Fibroblast of skin of abdomen (primary cell): ENCODE data around the gene CLIC3.

Source experiments
- DNase-seq: peaks from one replicate; pipeline ENCODE4 v3.0.0-alpha.2; 2013

CLIC3 gene

GRCh38 chr9:137030538-137031527 lies 34.5 kb upstream of the CLIC3 start:
- no peak for DNase-seq

DNA sequence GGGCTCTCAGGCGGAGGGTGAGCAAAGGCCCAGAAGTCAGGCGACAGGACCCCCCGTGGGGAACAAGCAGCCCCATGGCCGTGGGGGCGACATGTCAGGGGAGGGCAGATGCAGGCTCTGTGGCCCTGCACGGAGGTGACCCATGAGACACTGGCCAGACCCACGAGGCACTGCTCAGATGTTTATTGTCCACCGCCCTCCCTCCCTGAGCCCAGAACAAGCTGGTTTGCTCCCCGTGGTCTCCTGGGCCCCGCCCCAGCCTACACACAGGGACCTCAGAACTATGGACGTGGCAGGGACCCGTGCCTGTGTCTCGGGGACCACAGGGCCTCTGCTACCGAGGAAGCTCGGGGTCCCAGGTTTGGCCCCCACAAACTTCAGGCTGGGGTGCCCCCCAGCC lies 33.6 kb upstream of the CLIC3 start:
- DNase-seq = no peak

GRCh38 chr9:137029058-137029936 lies 32.9 kb upstream of the CLIC3 start:
- DNase-seq = peak; percentile 25

DNA sequence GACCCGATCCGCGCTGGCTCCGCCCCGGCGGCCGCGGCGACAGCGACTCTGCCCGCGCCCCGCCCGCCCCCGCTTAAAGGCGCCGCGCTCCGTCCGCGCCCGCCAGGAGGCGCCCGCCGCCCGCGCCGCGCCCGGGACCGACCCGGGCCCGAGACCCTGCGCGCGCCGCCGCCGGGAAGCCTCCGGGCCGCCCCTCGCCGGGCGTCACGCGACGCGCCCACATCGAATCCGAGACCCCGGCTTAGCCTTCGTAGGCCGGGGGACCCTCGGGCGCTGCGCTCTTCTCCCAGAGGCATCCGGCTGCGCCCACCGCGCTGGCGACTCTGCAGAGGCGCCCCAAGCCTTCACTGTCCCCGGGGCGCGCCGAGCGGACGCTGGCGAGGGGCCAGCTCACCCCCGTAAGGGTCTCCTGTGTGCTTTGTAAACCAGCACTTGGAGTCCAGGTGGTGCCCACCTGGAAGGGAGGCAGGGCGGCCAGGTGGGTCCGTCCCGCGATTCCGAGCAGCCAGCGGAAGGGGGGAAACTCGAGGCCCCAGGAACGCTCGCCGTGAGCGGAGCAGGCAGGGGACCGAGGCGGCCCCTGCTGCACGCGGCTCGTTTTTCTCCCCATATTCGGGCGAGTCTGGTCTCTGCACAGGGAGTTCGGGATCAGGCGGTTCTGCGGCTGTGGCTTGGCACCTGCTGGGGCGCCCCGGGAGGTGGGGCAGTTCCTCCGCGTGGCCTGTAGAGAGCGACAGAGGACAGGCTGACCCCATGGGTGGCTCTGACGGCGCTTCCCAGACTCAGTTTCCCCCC lies 32.1 kb upstream of the CLIC3 start:
- DNase-seq = peak; percentile 34

DNA sequence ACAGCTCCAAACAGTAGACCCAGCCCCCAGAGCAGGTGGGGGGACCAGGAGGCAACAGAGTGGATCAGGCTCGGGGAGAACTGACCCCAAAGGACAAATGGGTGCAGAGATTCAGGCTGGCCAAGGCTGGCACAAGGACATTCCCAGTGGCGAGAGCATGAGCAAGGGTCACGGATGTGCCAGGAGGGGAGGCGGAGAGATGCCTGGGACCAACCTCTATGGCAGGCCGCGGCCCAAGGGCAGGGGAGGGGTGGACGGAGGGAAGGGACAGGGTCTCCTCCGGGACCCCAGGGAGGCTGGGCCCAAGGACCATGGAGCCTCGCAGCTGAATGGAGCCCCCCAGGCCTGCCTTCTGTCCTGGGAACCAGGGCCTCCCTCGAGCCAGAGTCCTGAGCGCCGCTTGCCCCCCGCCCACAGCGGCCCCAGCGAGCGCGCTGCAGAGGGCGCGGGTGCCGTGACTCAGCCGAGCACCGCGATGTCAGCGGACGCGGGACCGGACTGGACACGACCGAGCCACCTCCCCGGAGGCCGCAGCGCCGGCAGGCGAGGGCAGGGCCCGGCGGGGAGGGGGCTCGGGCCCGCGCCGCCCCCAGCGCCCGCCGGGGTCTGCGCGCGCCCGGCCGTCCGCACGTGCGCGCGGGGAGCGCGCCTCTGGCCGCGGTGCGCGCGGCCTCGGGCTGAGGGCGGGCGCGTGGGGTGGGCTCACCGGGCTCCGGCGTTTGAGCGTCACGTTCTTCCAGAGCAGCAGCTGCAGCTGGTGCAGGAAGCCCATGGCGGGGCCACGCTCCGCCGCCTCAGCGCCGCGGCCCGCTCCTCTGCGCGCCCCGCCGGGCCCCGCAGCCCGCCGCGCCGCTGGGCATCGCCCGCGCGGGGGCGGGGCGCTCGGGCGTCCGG lies 31.2 kb upstream of the CLIC3 start, which contains the start of gene ABCA2:
Gene ABCA2, minus strand, starts transcription at position 869 of the 894 bp plus-strand sequence. Its CDS starts 97 bp downstream, at position 772.
- DNase-seq = no peak

GRCh38 chr9:137026828-137027227 lies 30.5 kb upstream of the CLIC3 start:
- no peak for DNase-seq

- no peak for DNase-seq
Observed at GRCh38 chr9:137026384-137026783, 30.0 kb upstream of the CLIC3 start.

GRCh38 chr9:137025517-137025966 lies 29.2 kb upstream of the CLIC3 start:
- DNase-seq = no peak

GRCh38 chr9:137023583-137023991 lies 27.2 kb upstream of the CLIC3 start:
- DNase-seq = no peak

GRCh38 chr9:137023157-137023556 lies 26.8 kb upstream of the CLIC3 start:
- DNase-seq = no peak

- DNase-seq = no peak
Observed at GRCh38 chr9:137022662-137023008, 26.3 kb upstream of the CLIC3 start.

- peak; percentile 20 for DNase-seq
Observed at GRCh38 chr9:137021979-137022661, 25.8 kb upstream of the CLIC3 start.

GRCh38 chr9:137021568-137021978 lies 25.2 kb upstream of the CLIC3 start:
- no peak for DNase-seq

DNA sequence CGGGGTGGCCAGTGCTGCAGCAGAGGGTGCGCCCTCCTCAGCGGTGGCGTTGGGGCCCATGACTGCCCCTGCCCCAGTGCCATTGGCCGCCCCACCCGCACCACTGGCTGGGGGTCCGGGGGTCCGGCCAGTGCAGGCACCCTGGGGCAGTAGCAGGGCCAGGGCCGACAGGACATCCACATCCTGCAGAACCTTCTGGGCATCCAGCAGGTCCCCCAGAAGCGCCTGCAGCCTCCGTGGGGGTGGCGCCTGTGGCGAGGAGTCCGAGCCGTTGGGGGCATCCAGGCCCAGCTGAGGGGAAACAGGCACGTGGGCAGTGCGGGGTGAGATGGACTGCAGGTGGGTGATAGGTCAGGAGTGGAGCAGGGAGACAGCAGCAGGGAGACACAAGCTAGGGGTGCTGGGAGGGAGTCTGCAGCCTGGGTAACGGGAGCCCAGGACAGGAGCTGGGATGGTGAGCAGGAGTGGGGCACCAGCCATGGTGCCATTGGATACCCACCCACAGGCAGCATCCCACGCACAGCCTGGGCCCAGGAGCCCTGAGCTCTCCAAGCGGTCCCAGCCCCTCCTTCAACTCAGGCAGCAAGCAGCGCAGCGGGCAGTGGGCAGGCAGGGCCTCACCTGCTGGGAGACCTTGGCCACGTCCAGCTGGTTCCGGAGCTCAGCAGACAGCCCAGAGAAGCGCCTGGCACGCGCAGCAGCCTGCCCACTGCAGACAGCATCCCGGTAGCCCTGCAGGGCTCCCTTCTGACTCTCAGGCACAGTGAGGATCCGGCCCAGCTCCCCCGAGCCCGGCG lies 24.6 kb upstream of the CLIC3 start:
- no peak for DNase-seq

- DNase-seq = no peak
Observed at GRCh38 chr9:137019891-137020683, 23.7 kb upstream of the CLIC3 start.

DNA sequence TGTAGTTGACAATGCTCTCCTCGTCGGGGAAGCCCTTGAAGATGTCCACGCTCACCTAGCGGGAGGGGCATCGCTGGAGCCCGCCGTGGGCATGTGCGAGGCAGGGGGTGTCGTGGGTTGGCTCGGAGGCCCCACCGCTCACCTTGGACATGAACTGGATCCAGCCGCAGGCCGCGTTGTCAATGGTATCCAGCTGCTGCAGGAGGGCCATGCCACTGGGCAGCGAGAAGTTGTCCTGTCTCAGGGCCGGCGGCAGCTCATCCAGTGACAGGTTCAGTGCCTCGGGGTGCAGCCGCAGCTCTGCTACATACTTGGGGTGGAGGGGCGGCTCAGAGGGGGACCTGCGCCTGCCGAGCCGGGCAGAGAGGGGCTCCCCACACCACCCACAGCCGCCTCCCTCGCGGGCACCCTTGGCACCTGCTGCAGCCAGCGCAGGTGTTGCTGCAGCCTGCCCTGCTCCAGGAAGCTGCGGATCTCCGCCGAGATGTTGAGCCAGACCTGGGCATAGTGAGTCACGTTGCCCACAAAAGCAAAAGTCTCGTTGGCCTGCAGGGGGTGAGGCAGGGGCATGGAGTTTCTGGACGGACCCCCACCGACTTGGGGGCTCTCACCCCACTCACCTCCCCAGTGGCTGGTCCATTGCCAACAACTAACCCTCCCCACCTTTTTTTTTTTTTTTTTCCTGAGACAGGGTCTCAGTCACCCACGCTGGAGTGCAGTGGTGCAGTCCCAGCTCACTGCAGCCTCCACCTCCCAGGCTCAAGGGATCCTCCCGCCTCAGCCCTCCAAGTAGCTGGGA lies 22.6 kb upstream of the CLIC3 start:
- no peak for DNase-seq

DNA sequence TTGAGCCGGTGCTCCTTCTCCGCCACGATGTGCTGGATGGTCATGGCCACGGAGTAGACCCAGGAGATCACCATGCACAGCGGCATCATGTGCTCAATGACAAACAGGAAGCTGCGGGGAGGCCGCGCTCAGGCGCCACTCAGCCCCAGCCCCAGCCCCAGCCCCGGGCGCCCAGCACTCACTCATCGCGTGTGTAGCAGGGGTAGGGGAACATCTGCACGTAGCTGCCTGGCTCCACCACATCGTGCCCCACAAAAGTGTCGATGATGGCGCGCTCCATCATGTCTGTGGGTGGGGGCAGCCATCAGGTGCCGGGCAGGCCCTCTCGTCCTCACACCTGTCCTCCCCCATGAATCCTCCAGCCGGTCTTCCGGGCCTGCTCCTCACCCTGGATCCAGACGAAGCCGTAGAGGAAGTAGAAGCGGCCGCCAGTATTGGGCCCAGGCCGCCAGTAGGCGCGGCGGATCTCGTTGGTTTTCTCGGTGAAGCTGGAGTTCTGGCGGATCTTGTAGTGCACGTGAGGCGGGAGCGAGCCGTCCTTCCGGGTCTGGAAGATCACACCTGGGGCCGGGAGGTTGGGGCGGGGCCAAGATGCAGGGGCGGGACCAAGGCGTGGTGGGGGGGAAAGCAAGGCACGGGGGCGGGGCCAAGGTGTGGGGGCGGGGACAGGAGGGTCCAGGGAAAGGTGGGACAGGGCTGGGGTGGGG lies 21.6 kb upstream of the CLIC3 start:
- no peak for DNase-seq
